K562 (cell line): ENCODE measurements around the gene EGFR. TPM values are rescaled to one million over a fixed set of nuclear protein-coding genes. Genes with fewer than 3 reads are reported as not detected.

Experiments used
- ATAC-seq: fragments of 200-7000 bp; cut with Tn5 transposase; 3 replicates; pipeline ENCODE4 v1.9.1; 2020; ENCODE audit warnings: moderate library complexity
- BruUV-seq: library from RNA; stranded (reverse); fragments of 400-500 nt; replicated peaks from 2 replicates; lab custom pipeline; 2021; lab: Mats Ljungman, UMichigan
- CTCF ChIA-PET: fragments of 300-600 bp; formaldehyde crosslinking; extraction: SDS; loops from one replicate; lab custom pipeline; 2021; ENCODE audit warnings: low intra/inter-chr PET ratio; lab: Yijun Ruan, JAX
- POLR2A ChIA-PET: fragments of 300-600, 350-650 bp; sonication (Branson Sonifier 250); formaldehyde crosslinking; extraction: SDS; loops from one replicate; lab custom pipeline; 2021; ENCODE audit warnings: antibody characterized with exemption, inconsistent platforms; lab: Yijun Ruan, JAX
- DNase-seq, 4 experiments: peaks; one replicate each; pipeline versions ENCODE4 v3.0.0 to v3.0.0-alpha.2; 2011 to 2018; ENCODE audit warnings: low spot score in 3 of 4, mixed read lengths in 3 of 4; ENCODE audit errors: extremely low read depth in 1 of 4
- FAIRE-seq: peaks from 2 replicates; lab custom pipeline; 2011; peaks lifted over from hg19 to GRCh38; lab: Jason Lieb, UNC
- H2AFZ ChIP-seq: 2 replicates; pipeline ENCODE4 v1.6.0; 2011; ENCODE audit warnings: low read depth, low read length, control low read depth, inconsistent platforms
- H3K27ac ChIP-seq: fragments of 200-600 bp; 3 replicates; pipeline ENCODE4 v1.8.0; 2011; ENCODE audit warnings: low read depth, mild to moderate bottlenecking, control low read depth, inconsistent platforms, low read length, moderate library complexity, mixed read lengths; ENCODE audit errors: extremely low read depth
- H3K27me3 ChIP-seq, 2 experiments: fragments of 300-600 bp in 1 of 2; 2 replicates in 1 of 2; 3 replicates in 1 of 2; pipeline versions ENCODE4 v1.6.0 to v1.8.0; 2011; ENCODE audit warnings: inconsistent platforms in 2 of 2, low read length in 2 of 2, mild to moderate bottlenecking in 1 of 2, mixed read lengths in 1 of 2, moderate library complexity in 1 of 2; ENCODE audit not compliant: control insufficient read depth in 2 of 2, insufficient read depth in 2 of 2
- H3K36me3 ChIP-seq: fragments of 300-600 bp; 3 replicates; pipeline ENCODE4 v1.8.0; 2011; ENCODE audit warnings: mild to moderate bottlenecking, low read length, inconsistent platforms; ENCODE audit not compliant: control insufficient read depth, insufficient read depth
- H3K4me1 ChIP-seq, 2 experiments: fragments of 200-600 bp in 1 of 2; replicated peaks in 1 of 2; 2 replicates in 1 of 2; 3 replicates in 1 of 2; pipeline versions ENCODE4 v1.5.1 to v1.8.0; 2011; ENCODE audit warnings: inconsistent platforms in 2 of 2, low read length in 2 of 2, mild to moderate bottlenecking in 1 of 2, mixed read lengths in 1 of 2, moderate library complexity in 1 of 2; ENCODE audit not compliant: control insufficient read depth in 2 of 2, insufficient read depth in 2 of 2
- H3K4me2 ChIP-seq: 2 replicates; pipeline ENCODE4 v1.6.1; 2011; ENCODE audit warnings: low read length, control low read depth, inconsistent platforms, mixed read lengths; ENCODE audit not compliant: insufficient read depth
- H3K4me3 ChIP-seq: fragments of 200-600 bp; sonication (generic), shearing (Covaris generic); 2 replicates; pipeline ENCODE4 v1.5.1; 2016; ENCODE audit warnings: control low read depth, inconsistent platforms
- H3K79me2 ChIP-seq: fragments of 200-600 bp; 3 replicates; pipeline ENCODE4 v1.8.0; 2011; ENCODE audit warnings: low read length, inconsistent platforms; ENCODE audit not compliant: control insufficient read depth, insufficient read depth
- H3K9ac ChIP-seq, 2 experiments: 2 replicates each; pipeline versions ENCODE4 v1.6.0 to v1.6.1; 2011; ENCODE audit warnings: low read depth in 2 of 2, low read length in 2 of 2, control low read depth in 1 of 2, inconsistent platforms in 1 of 2, mild to moderate bottlenecking in 1 of 2, mixed read lengths in 1 of 2; ENCODE audit not compliant: insufficient read depth in 1 of 2
- H3K9me1 ChIP-seq: one replicate; pipeline ENCODE4 v1.6.0; 2011; ENCODE audit warnings: inconsistent platforms, mild to moderate bottlenecking, low read length, moderate library complexity; ENCODE audit not compliant: control insufficient read depth, insufficient read depth
- H3K9me3 ChIP-seq: replicated peaks from 2 replicates; pipeline ENCODE4 v1.5.1; 2011; ENCODE audit warnings: low read depth, low read length, inconsistent platforms; ENCODE audit not compliant: control insufficient read depth, insufficient read depth
- H4K20me1 ChIP-seq: replicated peaks from 2 replicates; pipeline ENCODE4 v1.6.1; 2011; ENCODE audit warnings: low read length, inconsistent platforms, mixed read lengths; ENCODE audit not compliant: control insufficient read depth, insufficient read depth
- ASH1L ChIP-seq: fragments of 450-650 bp; IDR thresholded peaks from 2 replicates; pipeline ENCODE4 v1.6.1; 2018; ENCODE audit warnings: borderline replicate concordance, mild to moderate bottlenecking, low read depth; ENCODE audit not compliant: partially characterized antibody
- ATF1 ChIP-seq, 2 experiments: fragments of 450-650 bp in 1 of 2; IDR thresholded peaks; 2 replicates each; pipeline ENCODE4 v1.6.1; 2016; ENCODE audit warnings: missing compliant biosample characterization in 1 of 2, missing genetic modification characterization in 1 of 2
- GABPB2 ChIP-seq: fragments of 250-450 bp; sonication (Bioruptor Pico); conservative IDR thresholded peaks from 2 replicates; pipeline ENCODE4 v1.5.1; 2021; ENCODE audit warnings: mild to moderate bottlenecking
- MYC ChIP-seq, 2 experiments: fragments of 250-450 bp in 1 of 2; sonication (Bioruptor Pico) in 1 of 2; IDR thresholded peaks; 2 replicates each; pipeline versions ENCODE4 v1.5.1 to v1.6.1; 2012 to 2021; ENCODE audit warnings: low read depth in 2 of 2, borderline replicate concordance in 1 of 2, improper control_type of control experiment in 1 of 2, low read length in 1 of 2, mild to moderate bottlenecking in 1 of 2, moderate library complexity in 1 of 2
- NBN ChIP-seq: fragments of 450-650 bp; IDR thresholded peaks from 2 replicates; pipeline ENCODE4 v1.6.1; 2016; ENCODE audit warnings: low read depth, mild to moderate bottlenecking
- NONO ChIP-seq, 2 experiments: fragments of 200-400 bp in 1 of 2; fragments of 450-650 bp in 1 of 2; formaldehyde crosslinking in 1 of 2; IDR thresholded peaks; 2 replicates each; pipeline ENCODE4 v1.6.1; 2017; ENCODE audit warnings: low read depth in 2 of 2, mild to moderate bottlenecking in 2 of 2, moderate library complexity in 2 of 2, low read length in 1 of 2
- PHF8 ChIP-seq: fragments of 200-600 bp; sonication (generic); IDR thresholded peaks from 2 replicates; pipeline ENCODE4 v1.6.1; 2012; ENCODE audit warnings: mixed run types, mild to moderate bottlenecking, inconsistent platforms, low read length, moderate library complexity, borderline replicate concordance
- RBM39 ChIP-seq: fragments of 200-400 bp; formaldehyde crosslinking; optimal IDR thresholded peaks from 2 replicates; pipeline ENCODE3; 2018; ENCODE audit warnings: low read depth, low read length
- SMAD4 ChIP-seq: fragments of 250-450 bp; sonication (Bioruptor Pico); conservative IDR thresholded peaks from 2 replicates; pipeline ENCODE4 v1.8.0; 2021; ENCODE audit warnings: inconsistent platforms, mild to moderate bottlenecking, moderate library complexity
- TEAD1 ChIP-seq, 2 experiments: fragments of 450-650 bp in 1 of 2; sonication (generic) in 1 of 2; formaldehyde crosslinking; IDR thresholded peaks; 2 replicates each; pipeline versions ENCODE4 v1.4.0 to v1.8.0; 2020 to 2022; ENCODE audit warnings: mild to moderate bottlenecking in 2 of 2, missing genetic modification reagents in 1 of 2
- ZNF232 ChIP-seq: sonication (generic); formaldehyde crosslinking; IDR thresholded peaks from 2 replicates; pipeline ENCODE4 v1.8.0; 2022; ENCODE audit warnings: mild to moderate bottlenecking, missing genetic modification reagents
- ZNF589 ChIP-seq: fragments of 200-800 bp; sonication (Bioruptor generic); IDR thresholded peaks from 2 replicates; pipeline ENCODE4 v1.6.1; 2016; ENCODE audit warnings: low read depth, missing genetic modification characterization, missing compliant biosample characterization
- WGBS: fragments of 100-300 bp; shearing (Covaris generic); methylation state at CpG from one replicate; pipeline ENCODE4 v1.1.6; 2016; ENCODE audit warnings: low coverage, mixed read lengths; ENCODE audit not compliant: insufficient coverage; ENCODE audit errors: missing lambda C conversion rate; 5-methylcytosine and 5-hydroxymethylcytosine counted together
- in situ Hi-C: fragments of 300-500 bp; cut with MboI; formaldehyde crosslinking; loops from 4 replicates; pipeline ENCODE4 v1.15.0; 2018; ENCODE audit warnings: inconsistent platforms, mixed read lengths
- intact Hi-C: fragments of 100-400 bp; cut with micrococcal nuclease; formaldehyde crosslinking; loops from 2 replicates; pipeline ENCODE4 v1.14.2; 2022
- polyA plus RNA-seq, 8 experiments: library from polyadenylated mRNA; depleted of rRNA in 4 of 8; stranded (reverse) in 5 of 8; unstranded in 3 of 8; fragments of >200 nt; fragmentation: Nextera tagmentation in 2 of 8; fragmentation: Illumina TruSeq in 1 of 8; extraction: Ambion mirVana in 2 of 8; extraction: Trizol in 1 of 8; gene quantifications; 2 replicates each; pipeline versions ENCODE4 v1.2.1 to v1.2.3, GENCODE V29; 2011 to 2014; ENCODE audit warnings: inconsistent platforms in 1 of 8, missing spikeins in 1 of 8
- total RNA-seq, 7 experiments: library from RNA; depleted of rRNA in 6 of 7; stranded (reverse); fragments of >200 nt in 6 of 7; fragmentation: Illumina TruSeq in 2 of 7; extraction: Trizol in 2 of 7; gene quantifications; 2 replicates each; pipeline versions ENCODE4 v1.2.1 to v1.2.3, GENCODE V29; 2011 to 2021; ENCODE audit warnings: low replicate concordance in 1 of 7
- TF ChIP-seq, protein P1 (sequence below): fragments of 250-450 bp; sonication (Bioruptor Pico); IDR thresholded peaks from 2 replicates; pipeline ENCODE4 v1.5.0; 2022; ENCODE audit warnings: mild to moderate bottlenecking
- TF ChIP-seq, protein P2 (sequence below), 3 experiments: fragments of 200-800 bp in 1 of 3; fragments of 250-450 bp in 1 of 3; fragments of 450-650 bp in 1 of 3; sonication (Bioruptor Pico) in 1 of 3; sonication (Bioruptor generic) in 1 of 3; formaldehyde crosslinking in 1 of 3; IDR thresholded peaks; 2 replicates each; pipeline versions ENCODE4 v1.6.1 to v1.8.0; 2016 to 2022; ENCODE audit warnings: mild to moderate bottlenecking in 2 of 3, missing genetic modification characterization in 2 of 3, missing compliant biosample characterization in 1 of 3, moderate library complexity in 1 of 3

EGFR gene
- total and polyA plus RNA-seq, 9 of the 15 experiments (the other 6 are each of a cell fraction or from before 2014, with no cell fraction given), result 0.13 TPM; not detected in 8

DNA sequence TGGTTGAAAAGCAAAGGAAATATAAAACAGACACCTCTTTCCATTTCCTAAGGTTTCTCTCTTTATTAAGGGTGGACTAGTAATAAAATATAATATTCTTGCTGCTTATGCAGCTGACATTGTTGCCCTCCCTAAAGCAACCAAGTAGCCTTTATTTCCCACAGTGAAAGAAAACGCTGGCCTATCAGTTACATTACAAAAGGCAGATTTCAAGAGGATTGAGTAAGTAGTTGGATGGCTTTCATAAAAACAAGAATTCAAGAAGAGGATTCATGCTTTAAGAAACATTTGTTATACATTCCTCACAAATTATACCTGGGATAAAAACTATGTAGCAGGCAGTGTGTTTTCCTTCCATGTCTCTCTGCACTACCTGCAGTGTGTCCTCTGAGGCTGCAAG is 191.9 kb downstream of the EGFR start:
- H3K4me2 ChIP-seq, result no peak overlapping the region
- no peaks in the 10 kb centered on the region for H3K9me3 ChIP-seq
- H4K20me1 ChIP-seq, result no peaks in the 10 kb centered on the region
- no peak for FAIRE-seq
- no peak for DNase-seq
- no peak for ATAC-seq
- ChIA-PET POLR2A (no interaction called here), CTCF (no interaction called here)
- no peak overlapping the region for H2AFZ ChIP-seq
- no peaks in the 10 kb centered on the region for H3K4me1 ChIP-seq
- no TSS peak for BruUV-seq
- H3K9me1 ChIP-seq, result no peaks in the 10 kb centered on the region
- H3K9ac ChIP-seq, result no peak overlapping the region
- in situ Hi-C loops (no loop called here), intact Hi-C loops (loop anchor here (10.0 kb wide), 1 partner anchor 56 kb away; no protein-coding TSS in a partner anchor)
- H3K27me3 ChIP-seq, result peaks cover 11 to 32% of the 10 kb centered on the region in 2 experiments; a peak in 3 of 5 replicates
- no peak overlapping the region for H3K4me3 ChIP-seq
- no peaks in the 10 kb centered on the region for H3K79me2 ChIP-seq
- WGBS, result 0% methylated on average over 1 of the region's 1 CpG
- H3K36me3 ChIP-seq, result no peaks in the 10 kb centered on the region
- H3K27ac ChIP-seq, result no peak overlapping the region
- TF ChIP-seq SMAD4 (CRISPR knock-in tag) (no peak), ATF1 (CRISPR knock-in tag; IDR thresholded peaks at IDR 0.05) (no peak), ATF1 (tag; IDR thresholded peaks at IDR 0.05) (no peak), RBM39 (no peak), GABPB2 (CRISPR knock-in tag) (no peak), ZNF232 (CRISPR knock-in tag) (no peak), TEAD1 (CRISPR knock-in tag; IDR thresholded peaks at IDR 0.05) (no peak), NONO (IDR thresholded peaks at IDR 0.05; ENCODE audit: low read depth in 2 of 2, low read length in 1 of 2) (no peak), ASH1L (no peak), PHF8 (no peak), MYC (IDR thresholded peaks at IDR 0.05; ENCODE audit: low read depth, low read length) (no peak), MYC (CRISPR knock-in tag; IDR thresholded peaks at IDR 0.05; ENCODE audit: borderline replicate concordance, low read depth) (no peak), ZNF589 (no peak), NBN (no peak)
- TF ChIP-seq, protein P1, sequence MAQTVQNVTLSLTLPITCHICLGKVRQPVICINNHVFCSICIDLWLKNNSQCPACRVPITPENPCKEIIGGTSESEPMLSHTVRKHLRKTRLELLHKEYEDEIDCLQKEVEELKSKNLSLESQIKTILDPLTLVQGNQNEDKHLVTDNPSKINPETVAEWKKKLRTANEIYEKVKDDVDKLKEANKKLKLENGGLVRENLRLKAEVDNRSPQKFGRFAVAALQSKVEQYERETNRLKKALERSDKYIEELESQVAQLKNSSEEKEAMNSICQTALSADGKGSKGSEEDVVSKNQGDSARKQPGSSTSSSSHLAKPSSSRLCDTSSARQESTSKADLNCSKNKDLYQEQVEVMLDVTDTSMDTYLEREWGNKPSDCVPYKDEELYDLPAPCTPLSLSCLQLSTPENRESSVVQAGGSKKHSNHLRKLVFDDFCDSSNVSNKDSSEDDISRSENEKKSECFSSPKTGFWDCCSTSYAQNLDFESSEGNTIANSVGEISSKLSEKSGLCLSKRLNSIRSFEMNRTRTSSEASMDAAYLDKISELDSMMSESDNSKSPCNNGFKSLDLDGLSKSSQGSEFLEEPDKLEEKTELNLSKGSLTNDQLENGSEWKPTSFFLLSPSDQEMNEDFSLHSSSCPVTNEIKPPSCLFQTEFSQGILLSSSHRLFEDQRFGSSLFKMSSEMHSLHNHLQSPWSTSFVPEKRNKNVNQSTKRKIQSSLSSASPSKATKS (CRISPR knock-in tag), result no peak
- TF ChIP-seq, protein P2, sequence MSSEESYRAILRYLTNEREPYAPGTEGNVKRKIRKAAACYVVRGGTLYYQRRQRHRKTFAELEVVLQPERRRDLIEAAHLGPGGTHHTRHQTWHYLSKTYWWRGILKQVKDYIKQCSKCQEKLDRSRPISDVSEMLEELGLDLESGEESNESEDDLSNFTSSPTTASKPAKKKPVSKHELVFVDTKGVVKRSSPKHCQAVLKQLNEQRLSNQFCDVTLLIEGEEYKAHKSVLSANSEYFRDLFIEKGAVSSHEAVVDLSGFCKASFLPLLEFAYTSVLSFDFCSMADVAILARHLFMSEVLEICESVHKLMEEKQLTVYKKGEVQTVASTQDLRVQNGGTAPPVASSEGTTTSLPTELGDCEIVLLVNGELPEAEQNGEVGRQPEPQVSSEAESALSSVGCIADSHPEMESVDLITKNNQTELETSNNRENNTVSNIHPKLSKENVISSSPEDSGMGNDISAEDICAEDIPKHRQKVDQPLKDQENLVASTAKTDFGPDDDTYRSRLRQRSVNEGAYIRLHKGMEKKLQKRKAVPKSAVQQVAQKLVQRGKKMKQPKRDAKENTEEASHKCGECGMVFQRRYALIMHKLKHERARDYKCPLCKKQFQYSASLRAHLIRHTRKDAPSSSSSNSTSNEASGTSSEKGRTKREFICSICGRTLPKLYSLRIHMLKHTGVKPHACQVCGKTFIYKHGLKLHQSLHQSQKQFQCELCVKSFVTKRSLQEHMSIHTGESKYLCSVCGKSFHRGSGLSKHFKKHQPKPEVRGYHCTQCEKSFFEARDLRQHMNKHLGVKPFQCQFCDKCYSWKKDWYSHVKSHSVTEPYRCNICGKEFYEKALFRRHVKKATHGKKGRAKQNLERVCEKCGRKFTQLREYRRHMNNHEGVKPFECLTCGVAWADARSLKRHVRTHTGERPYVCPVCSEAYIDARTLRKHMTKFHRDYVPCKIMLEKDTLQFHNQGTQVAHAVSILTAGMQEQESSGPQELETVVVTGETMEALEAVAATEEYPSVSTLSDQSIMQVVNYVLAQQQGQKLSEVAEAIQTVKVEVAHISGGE (CRISPR knock-in tag; IDR thresholded peaks at IDR 0.05), result no peak
